ENCODE data around the gene CNPPD1.

Gene CNPPD1

GRCh38 chr2:219176818-219177551, at the start of gene CNPPD1:
CNPPD1 (minus strand) TSS chr2:219176925; CDS start chr2:219176828, 97 bp downstream.
- DNase-seq (ENCODE audit: low spot score): peak; percentile 74

GRCh38 chr2:219225350-219225749, 48.6 kb upstream of the CNPPD1 start:
- DNase-seq (ENCODE audit: low spot score): no peak
- FAIRE-seq: no peak

More at GRCh38 chr2:219176818-219177551, at the start of gene CNPPD1:
- FAIRE-seq: no peak

GRCh38 chr2:219223831-219224610, 47.3 kb upstream of the CNPPD1 start:
- FAIRE-seq (no peak), DNase-seq (ENCODE audit: low spot score) (no peak)

GRCh38 chr2:219221957-219222518, 45.3 kb upstream of the CNPPD1 start:
- no peak for DNase-seq (ENCODE audit: low spot score)
- no peak for FAIRE-seq

DNA sequence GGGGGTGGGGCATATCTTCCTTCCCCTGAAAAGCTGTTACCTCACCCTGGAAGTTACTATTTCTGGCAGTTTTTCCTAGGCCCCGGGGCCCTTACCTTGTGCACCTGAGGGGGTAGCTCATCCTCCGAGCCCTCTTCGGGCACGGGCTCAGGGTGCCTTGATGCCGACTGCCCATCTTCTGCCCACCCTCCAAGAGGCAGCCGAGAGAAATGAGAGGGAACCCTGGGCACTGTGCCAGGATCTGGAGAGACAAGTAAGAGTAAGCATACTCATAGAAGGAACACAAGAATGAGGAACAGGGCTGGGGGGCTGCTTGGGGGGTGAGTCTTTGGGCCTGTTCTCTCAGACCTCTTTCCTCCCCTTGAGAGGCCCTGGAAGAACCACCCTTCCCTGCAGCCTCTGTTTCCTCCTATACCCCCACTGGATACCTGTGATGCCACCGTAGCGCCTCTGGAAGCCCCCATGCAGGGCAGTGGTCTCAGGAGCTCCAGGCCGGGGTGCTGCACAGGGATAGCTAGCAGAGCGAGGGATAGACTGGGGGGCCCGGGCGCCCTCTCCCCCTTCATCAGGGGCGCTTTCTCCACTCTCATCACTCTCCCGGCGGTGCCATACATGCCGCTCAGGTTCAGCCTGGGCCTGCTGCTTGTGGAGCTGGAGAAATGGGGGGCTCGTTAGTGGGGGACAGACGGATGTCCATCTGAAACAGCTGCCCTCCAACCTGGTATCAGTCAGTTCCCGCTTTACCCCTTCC, 44.1 kb upstream of the CNPPD1 start:
- FAIRE-seq (no peak), DNase-seq (ENCODE audit: low spot score) (no peak)

DNA sequence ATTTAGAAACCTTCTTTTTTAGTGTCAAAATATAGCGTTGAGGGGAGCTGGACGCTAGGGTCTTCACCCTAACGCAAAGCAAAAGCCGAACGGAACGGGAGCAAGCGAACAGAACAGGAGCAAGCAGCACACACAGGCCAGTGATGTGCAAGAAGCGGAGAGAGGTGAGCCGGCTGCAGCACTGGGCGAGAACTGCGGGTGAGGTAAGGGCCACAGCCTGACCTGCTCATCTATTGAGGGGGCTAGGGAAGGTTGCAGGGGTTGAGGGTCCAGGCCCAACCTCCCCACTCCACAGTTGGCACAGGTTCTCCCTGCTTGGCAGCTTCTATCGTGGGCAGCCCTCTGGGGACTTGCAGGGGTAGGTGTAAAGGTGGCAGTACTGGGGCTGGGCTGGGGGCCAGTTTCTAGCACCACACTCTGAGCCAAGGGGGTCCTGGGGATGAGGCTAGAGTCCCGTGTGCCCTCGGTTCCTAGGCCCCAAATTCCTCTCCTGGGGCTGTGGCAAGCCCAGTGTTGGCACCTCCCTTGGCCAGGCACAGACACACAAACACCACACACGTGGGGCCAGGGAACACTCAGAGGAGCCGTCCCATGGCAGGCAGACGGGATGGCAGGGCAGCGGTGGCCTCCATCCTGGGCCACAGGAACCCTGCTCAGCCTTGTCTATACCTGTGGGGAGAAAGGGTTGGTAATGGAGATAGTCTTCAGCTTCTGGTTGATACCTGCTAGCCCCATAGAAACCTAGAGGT, 43.2 kb upstream of the CNPPD1 start:
- DNase-seq (ENCODE audit: low spot score) (no peak), FAIRE-seq (no peak)

- FAIRE-seq: no peak
- DNase-seq (ENCODE audit: low spot score): peak; percentile 46
Observed at GRCh38 chr2:219218732-219219701, 42.3 kb upstream of the CNPPD1 start, which contains the start of gene ABCB6. ABCB6 (minus strand) TSS chr2:219218958; CDS start chr2:219218673, 285 bp downstream.

GRCh38 chr2:219218217-219218731, 41.5 kb upstream of the CNPPD1 start:
- no peak for FAIRE-seq
- peak; percentile 57 for DNase-seq (ENCODE audit: low spot score)

- no peak for FAIRE-seq
- DNase-seq (ENCODE audit: low spot score): no peak
Observed at GRCh38 chr2:219216535-219216915, 39.8 kb upstream of the CNPPD1 start.

GRCh38 chr2:219215871-219216534, 39.3 kb upstream of the CNPPD1 start:
- no peak for FAIRE-seq
- DNase-seq (ENCODE audit: low spot score): no peak

- DNase-seq (ENCODE audit: low spot score) (no peak), FAIRE-seq (no peak)
Observed at GRCh38 chr2:219214786-219215185, 38.1 kb upstream of the CNPPD1 start.

DNA sequence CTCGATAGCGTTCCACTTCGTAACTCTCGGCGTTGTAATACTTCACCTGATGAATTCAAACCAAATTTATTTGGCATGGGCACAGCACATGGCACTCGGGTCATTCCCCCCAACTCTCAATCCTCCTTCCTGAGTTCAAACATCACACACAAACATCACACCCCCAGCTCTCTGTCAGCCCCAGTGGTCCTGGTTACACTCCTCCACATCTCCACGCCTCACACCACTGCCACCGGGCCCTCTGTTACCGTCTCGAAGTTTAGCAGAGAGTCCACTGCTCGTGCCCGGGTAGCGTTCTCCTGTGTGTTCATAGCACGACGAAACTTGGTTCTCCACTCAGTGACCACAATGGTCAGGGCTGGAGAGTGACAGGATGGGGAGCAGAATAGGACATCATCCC, 37.4 kb upstream of the CNPPD1 start:
- FAIRE-seq (no peak), DNase-seq (ENCODE audit: low spot score) (no peak)

- FAIRE-seq: no peak
- DNase-seq (ENCODE audit: low spot score): no peak
Observed at GRCh38 chr2:219213486-219214071, 36.9 kb upstream of the CNPPD1 start.

DNA sequence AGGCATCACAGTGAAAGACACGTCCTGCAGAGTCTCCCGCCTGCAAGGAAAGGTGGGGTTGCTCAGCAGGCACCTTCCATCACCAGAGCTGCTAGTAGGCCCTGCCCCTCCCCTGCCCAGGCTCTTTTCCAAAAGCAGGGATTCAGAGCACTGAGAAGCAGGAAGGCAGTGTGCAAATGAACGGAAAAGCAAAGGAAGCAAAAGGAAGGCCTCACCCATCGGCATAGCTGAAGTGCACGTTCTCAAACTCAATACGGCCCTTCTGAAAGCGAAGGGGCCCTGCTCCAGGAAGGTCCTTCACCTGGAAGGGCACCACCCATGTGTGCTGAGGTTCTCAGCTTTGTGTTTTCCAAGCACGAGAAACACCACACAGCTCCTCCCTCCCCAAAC, 36.3 kb upstream of the CNPPD1 start:
- DNase-seq (ENCODE audit: low spot score) (no peak), FAIRE-seq (no peak)

- FAIRE-seq (no peak), DNase-seq (ENCODE audit: low spot score) (no peak)
Observed at GRCh38 chr2:219210886-219211362, 34.2 kb upstream of the CNPPD1 start.

GRCh38 chr2:219210196-219210885, 33.6 kb upstream of the CNPPD1 start:
- FAIRE-seq: no peak
- no peak for DNase-seq (ENCODE audit: low spot score)

- DNase-seq (ENCODE audit: low spot score) (no peak), FAIRE-seq (no peak)
Observed at GRCh38 chr2:219209236-219210195, 32.8 kb upstream of the CNPPD1 start.
